Endodermal cell (in vitro differentiated cells): ENCODE measurements around the gene DCTN4. TPM values are rescaled to one million over a fixed set of nuclear protein-coding genes. Genes with fewer than 3 reads are reported as not detected.

Experiments used
- DNase-seq: peaks from one replicate; pipeline ENCODE4 v3.0.0-alpha.2; 2017
- H3K27ac ChIP-seq: 2 replicates; pipeline ENCODE4 v1.5.1; 2013; ENCODE audit warnings: mild to moderate bottlenecking, low read depth, low read length, moderate library complexity
- H3K27me3 ChIP-seq: 2 replicates; pipeline ENCODE4 v1.6.1; 2013; ENCODE audit warnings: mild to moderate bottlenecking, low read length, moderate library complexity; ENCODE audit not compliant: insufficient read depth, control insufficient read depth, poor library complexity, severe bottlenecking
- H3K36me3 ChIP-seq: 2 replicates; pipeline ENCODE4 v1.7.0; 2013; ENCODE audit warnings: mild to moderate bottlenecking, low read length, moderate library complexity; ENCODE audit not compliant: control insufficient read depth, insufficient read depth
- H3K4me1 ChIP-seq: one replicate; pipeline ENCODE4 v1.7.0; 2013; ENCODE audit warnings: low read length; ENCODE audit not compliant: control insufficient read depth, insufficient read depth
- H3K4me3 ChIP-seq: 2 replicates; pipeline ENCODE4 v1.5.1; 2013; ENCODE audit warnings: mild to moderate bottlenecking, low read length, moderate library complexity
- H3K9ac ChIP-seq: 2 replicates; pipeline ENCODE4 v1.6.1; 2013; ENCODE audit warnings: mild to moderate bottlenecking, low read length, moderate library complexity; ENCODE audit not compliant: poor library complexity, severe bottlenecking; ENCODE audit errors: extremely low read depth
- H3K9me3 ChIP-seq: 2 replicates; pipeline ENCODE4 v1.6.1; 2013; ENCODE audit warnings: mild to moderate bottlenecking, low read length, moderate library complexity; ENCODE audit not compliant: control insufficient read depth
- H3K27ac Mint-ChIP-seq: 2 replicates; pipeline ENCODE4 v1.8.0; 2020; ENCODE audit warnings: mixed read lengths
- H3K27me3 Mint-ChIP-seq: 2 replicates; pipeline ENCODE4 v1.8.0; 2021; ENCODE audit warnings: mild to moderate bottlenecking, mixed read lengths; ENCODE audit not compliant: insufficient read depth
- H3K36me3 Mint-ChIP-seq: 2 replicates; pipeline ENCODE4 v1.8.0; 2020; ENCODE audit warnings: low read depth, mixed read lengths
- H3K4me1 Mint-ChIP-seq: 2 replicates; pipeline ENCODE4 v1.8.0; 2020; ENCODE audit warnings: mixed read lengths
- H3K4me3 Mint-ChIP-seq: 2 replicates; pipeline ENCODE4 v1.8.0; 2020; ENCODE audit warnings: mild to moderate bottlenecking, moderate library complexity, mixed read lengths
- H3K9me3 Mint-ChIP-seq: 2 replicates; pipeline ENCODE4 v1.8.0; 2020; ENCODE audit warnings: mild to moderate bottlenecking, mixed read lengths
- CTCF ChIP-seq: fragments of 200-600 bp; sonication (generic); conservative IDR thresholded peaks from 2 replicates; pipeline ENCODE4 v1.5.0; 2021; ENCODE audit warnings: antibody characterized with exemption, mild to moderate bottlenecking
- WGBS, 2 experiments: methylation state at CpG; one replicate each; pipeline versions ENCODE4 v1.1.5 to v1.1.7; 2013; ENCODE audit warnings: missing lambda C conversion rate in 2 of 2, mixed read lengths in 1 of 2; ENCODE audit not compliant: insufficient coverage in 1 of 2, insufficient read length in 1 of 2; 5-methylcytosine and 5-hydroxymethylcytosine counted together
- total RNA-seq, 2 donors: library from RNA; stranded (reverse); fragmentation: NEBNext Ultra II Directional in 1 of 2; extraction: Animal tissue kit (Norgen Biotek cat#: 25700) in 1 of 2; gene quantifications; 2 replicates in 1 of 2; 3 replicates in 1 of 2; pipeline ENCODE4 v1.2.1, GENCODE V29; 2021

DCTN4 gene
- total RNA-seq, 2 donors from 2014 or later: 51.5 to 64.3 TPM

GRCh38 chr5:150785950-150786349 is 27.1 kb upstream of the DCTN4 start:
- Histone ChIP-seq H3K9ac (no peak overlapping the region), H3K4me3 (no peak overlapping the region), H3K27ac (no peak overlapping the region), H3K9me3 (peaks cover 16% of the 10 kb centered on the region), H3K4me1 (peaks cover 10% of the 10 kb centered on the region), H3K27me3 (peaks cover 1% of the 10 kb centered on the region), H3K36me3 (no peaks in the 10 kb centered on the region)
- Mint-ChIP-seq H3K4me3 (no peak overlapping the region), H3K9me3 (peaks cover 12% of the 10 kb centered on the region), H3K27me3 (peaks cover 7% of the 10 kb centered on the region), H3K36me3 (peaks cover 5% of the 10 kb centered on the region), H3K27ac (no peak overlapping the region), H3K4me1 (peaks cover 31% of the 10 kb centered on the region)
- WGBS, 2 experiments: 60 to 85% methylated on average over 1 of the region's 1 CpG
- no peak for DNase-seq
- no peak for TF ChIP-seq CTCF

DNA sequence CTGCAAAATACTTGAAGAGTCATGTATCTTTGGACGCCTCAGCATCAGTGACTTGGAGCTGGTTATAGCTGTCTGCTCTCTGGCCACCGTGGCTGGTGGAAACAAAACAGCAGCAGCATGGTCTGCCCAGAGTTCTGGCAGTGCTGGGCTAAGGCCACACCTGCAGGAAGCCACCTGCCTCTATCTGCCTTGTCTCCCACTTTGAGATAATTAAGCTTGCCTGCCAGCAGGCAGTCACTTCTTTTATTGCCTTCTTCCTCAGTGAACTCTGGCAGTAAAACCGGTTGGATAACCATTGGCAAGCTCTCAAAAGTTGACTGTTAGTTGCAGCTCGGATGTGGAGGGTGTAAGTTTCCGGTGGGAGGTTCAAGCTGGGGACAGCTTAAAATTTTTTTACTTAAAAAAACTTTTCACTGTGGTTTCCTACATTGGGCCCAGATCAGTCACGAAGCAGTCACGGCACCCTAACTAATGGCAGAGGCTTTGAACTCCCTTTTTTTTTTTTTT is 24.7 kb upstream of the DCTN4 start:
- H3K4me3 Mint-ChIP-seq: no peak overlapping the region
- Histone ChIP-seq H3K27me3 (peaks cover 14% of the 10 kb centered on the region), H3K27ac (no peak overlapping the region), H3K4me1 (peaks cover 8% of the 10 kb centered on the region), H3K4me3 (peak overlapping the region; percentile 32), H3K9me3 (peaks cover 16% of the 10 kb centered on the region), H3K36me3 (no peaks in the 10 kb centered on the region), H3K9ac (no peak overlapping the region)
- no peak for TF ChIP-seq CTCF
- DNase-seq: peak; percentile 80
- peaks cover 27% of the 10 kb centered on the region for H3K27me3 Mint-ChIP-seq
- peaks cover 5% of the 10 kb centered on the region for H3K36me3 Mint-ChIP-seq
- 73 to 81% methylated on average over 5 to 7 of the region's 7 CpGs for WGBS, 2 experiments
- H3K4me1 Mint-ChIP-seq: peaks cover 20% of the 10 kb centered on the region
- H3K9me3 Mint-ChIP-seq: peaks cover 12% of the 10 kb centered on the region
- no peak overlapping the region for H3K27ac Mint-ChIP-seq

DNA sequence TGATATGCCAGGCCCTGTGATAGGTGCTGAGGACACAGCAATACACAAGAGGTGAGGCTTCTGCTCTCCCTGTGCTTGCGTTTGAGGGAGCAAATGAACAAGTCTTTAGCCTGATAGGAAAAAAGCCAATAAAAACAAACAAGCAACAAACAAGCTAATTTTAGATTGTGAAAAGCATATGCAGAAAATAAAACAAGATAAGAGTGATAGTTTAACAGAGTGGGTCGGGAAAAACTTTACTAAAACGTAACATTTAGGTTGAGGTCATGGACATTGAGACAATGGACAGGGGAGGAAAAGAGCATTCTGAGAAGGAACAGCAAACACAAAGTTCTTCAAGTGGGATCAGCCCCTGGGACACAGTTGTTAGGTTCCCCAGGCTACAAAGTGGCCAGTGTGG is 24.0 kb upstream of the DCTN4 start:
- Mint-ChIP-seq H3K36me3 (peaks cover 5% of the 10 kb centered on the region), H3K4me3 (no peak overlapping the region), H3K9me3 (peaks cover 12% of the 10 kb centered on the region), H3K4me1 (peaks cover 24% of the 10 kb centered on the region), H3K27me3 (peaks cover 28% of the 10 kb centered on the region), H3K27ac (no peak overlapping the region)
- Histone ChIP-seq H3K27ac (no peak overlapping the region), H3K9me3 (peaks cover 16% of the 10 kb centered on the region), H3K4me3 (no peak overlapping the region), H3K9ac (no peak overlapping the region), H3K36me3 (no peaks in the 10 kb centered on the region), H3K27me3 (peaks cover 14% of the 10 kb centered on the region), H3K4me1 (peaks cover 10% of the 10 kb centered on the region)
- TF ChIP-seq CTCF: no peak
- WGBS, 2 experiments: 92 to 96% methylated on average over 2 to 3 of the region's 3 CpGs
- DNase-seq: no peak
